GM12875 (cell line): ENCODE results near the gene RASA2.

Experiments used
- H3K4me3 ChIP-seq: one replicate; pipeline ENCODE4 v1.5.1; 2011; ENCODE audit warnings: low read depth, low read length, control low read depth
- CTCF ChIP-seq: IDR thresholded peaks from 2 replicates; pipeline ENCODE4 v1.5.1; 2011; ENCODE audit warnings: low read depth, mild to moderate bottlenecking, control low read depth, inconsistent platforms, low read length, moderate library complexity, borderline replicate concordance; ENCODE audit not compliant: insufficient read depth

The RASA2 gene

GRCh38 chr3:141655801-141656200 lies 169.0 kb downstream of the RASA2 start:
- TF ChIP-seq CTCF, result no peak
- no peak overlapping the region for H3K4me3 ChIP-seq

DNA sequence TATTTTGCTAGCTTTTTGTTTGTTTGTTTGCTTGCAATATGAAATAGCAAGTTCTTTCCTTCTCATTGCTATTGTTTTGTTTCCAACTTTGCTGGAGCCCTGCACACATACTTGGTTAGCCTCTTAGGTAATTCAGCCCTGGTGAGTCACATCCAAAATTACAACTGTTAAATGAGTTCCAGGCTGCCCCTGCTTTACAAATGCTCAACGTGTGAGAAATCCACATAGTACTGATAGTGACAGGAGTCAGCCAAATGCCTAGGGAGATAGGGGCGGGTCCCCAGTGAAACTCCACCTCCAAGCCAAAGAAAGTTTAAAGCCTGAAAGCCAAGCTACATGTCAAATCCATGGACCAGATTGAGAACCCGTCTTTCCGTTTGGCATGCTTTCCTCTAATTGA lies 169.9 kb downstream of the RASA2 start:
- no peak overlapping the region for H3K4me3 ChIP-seq
- no peak for TF ChIP-seq CTCF

DNA sequence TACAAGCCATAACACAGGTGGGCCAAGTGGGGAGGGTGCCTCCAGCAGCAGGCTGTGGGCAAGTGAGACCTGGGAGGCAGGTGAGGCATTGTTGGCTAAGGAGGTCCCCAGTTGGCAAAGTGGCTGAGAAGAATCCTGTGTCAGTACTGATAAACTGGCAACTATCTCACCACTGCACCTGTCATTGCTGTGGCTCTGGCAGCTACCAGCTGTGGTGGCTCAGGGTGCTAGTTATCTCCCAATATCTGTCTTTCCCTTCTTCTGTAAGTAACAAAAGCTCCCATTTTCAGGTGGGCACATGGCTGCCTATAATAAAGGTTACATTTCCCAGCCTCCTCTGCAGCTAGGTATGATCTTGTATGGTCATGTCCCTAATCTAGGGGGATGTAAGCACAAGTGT lies 170.7 kb downstream of the RASA2 start:
- TF ChIP-seq CTCF, result no peak
- no peak overlapping the region for H3K4me3 ChIP-seq

- H3K4me3 ChIP-seq, result no peak overlapping the region
- TF ChIP-seq CTCF, result no peak
Observed at GRCh38 chr3:141659821-141660613, 173.2 kb downstream of the RASA2 start.

DNA sequence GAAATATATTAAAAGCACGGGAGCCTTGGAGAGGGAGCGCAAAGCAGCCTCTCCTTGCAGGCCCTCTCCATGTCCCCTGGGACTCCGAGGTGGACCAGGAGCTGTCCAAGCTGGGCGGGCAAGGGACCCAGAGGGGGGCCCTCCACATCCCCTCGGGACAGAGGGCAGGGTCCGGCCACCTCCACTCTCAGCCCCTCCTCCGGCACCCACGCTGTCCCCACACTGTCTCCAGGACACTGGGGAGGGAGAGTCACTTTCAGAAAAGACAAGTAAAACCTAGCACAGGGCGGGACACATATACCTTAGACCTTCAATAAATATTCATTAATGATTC lies 173.8 kb downstream of the RASA2 start:
- H3K4me3 ChIP-seq, result no peak overlapping the region
- no peak for TF ChIP-seq CTCF

DNA sequence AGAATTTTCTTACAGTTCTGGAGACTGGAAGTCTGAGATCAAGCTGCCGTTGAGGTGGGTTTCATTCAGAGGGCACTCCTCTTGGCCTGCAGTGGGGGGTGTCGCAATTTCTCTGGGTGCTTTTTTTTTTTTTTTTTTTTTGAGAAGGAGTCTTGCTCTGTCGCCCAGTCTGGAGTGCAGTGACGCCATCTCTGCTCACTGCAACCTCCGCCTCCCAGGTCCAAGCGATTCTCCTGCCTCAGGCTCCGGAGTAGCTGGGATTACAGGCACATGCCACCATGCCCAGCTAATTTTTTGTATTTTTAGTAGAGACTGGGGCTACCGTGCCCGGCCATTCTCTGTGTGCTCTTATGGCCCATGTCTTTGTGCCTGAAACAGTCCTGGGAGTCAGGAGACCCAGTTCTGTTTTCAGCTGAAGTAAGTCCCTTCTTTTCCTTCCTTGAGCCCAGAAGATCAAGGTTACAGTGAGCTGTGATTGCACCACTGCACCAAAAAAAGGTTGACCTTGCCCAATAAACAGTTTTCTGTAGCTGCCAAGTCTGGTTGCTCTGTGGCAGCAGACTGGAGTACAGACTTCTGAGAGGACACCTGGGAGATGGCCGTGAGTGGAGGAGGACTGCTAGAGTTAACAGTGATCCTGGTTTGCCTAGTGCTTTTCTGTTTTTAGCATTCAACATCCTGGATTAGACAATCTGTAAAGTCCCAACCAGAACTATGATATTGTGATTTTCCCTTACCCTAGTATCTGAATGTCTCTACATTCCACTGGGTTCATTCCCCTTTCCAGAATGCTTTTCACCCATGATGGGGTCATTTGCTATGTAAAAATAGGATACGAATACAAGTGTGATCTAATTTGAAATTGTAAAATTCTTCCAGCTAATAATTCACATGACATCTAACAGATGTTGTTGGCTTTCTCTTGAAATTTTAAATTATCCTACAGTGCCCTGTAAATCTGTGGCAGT lies 174.7 kb downstream of the RASA2 start:
- no peak overlapping the region for H3K4me3 ChIP-seq
- TF ChIP-seq CTCF, result no peak
